Liver (tissue), 9 donors: ENCODE data around the gene TLE7. TPM values are rescaled to one million over a fixed set of nuclear protein-coding genes. Genes with fewer than 3 reads are reported as not detected.

Experiments used
- DNase-seq: peaks from one replicate; pipeline ENCODE4 v3.0.0-alpha.2; 2017; ENCODE audit warnings: low spot score
- H3K27ac ChIP-seq, 2 donors: one replicate each; pipeline ENCODE4 v1.7.0; 2013; ENCODE audit warnings: inconsistent platforms in 2 of 2, low read length in 2 of 2, control low read depth in 1 of 2, low read depth in 1 of 2, mild to moderate bottlenecking in 1 of 2
- H3K27me3 ChIP-seq, 4 donors: one replicate each; pipeline versions ENCODE4 v1.6.1 to v1.7.0; 2013; ENCODE audit warnings: low read length in 3 of 4, inconsistent platforms in 1 of 4, mild to moderate bottlenecking in 1 of 4, moderate library complexity in 1 of 4; ENCODE audit not compliant: control insufficient read depth in 4 of 4, insufficient read depth in 4 of 4
- H3K36me3 ChIP-seq, 4 donors: one replicate each; pipeline versions ENCODE4 v1.6.1 to v1.7.0; 2013; ENCODE audit warnings: low read length in 3 of 4, mild to moderate bottlenecking in 3 of 4, low read depth in 1 of 4, moderate library complexity in 1 of 4; ENCODE audit not compliant: control insufficient read depth in 4 of 4, insufficient read depth in 3 of 4
- H3K4me1 ChIP-seq, 4 donors: one replicate each; pipeline versions ENCODE4 v1.6.1 to v1.7.0; 2013; ENCODE audit warnings: low read length in 3 of 4, mild to moderate bottlenecking in 3 of 4, moderate library complexity in 1 of 4; ENCODE audit not compliant: control insufficient read depth in 4 of 4, insufficient read depth in 4 of 4
- H3K4me3 ChIP-seq, 3 donors: one replicate each; pipeline versions ENCODE4 v1.6.1 to v1.7.0; 2013; ENCODE audit warnings: low read length in 3 of 3, control low read depth in 1 of 3, low read depth in 1 of 3, mild to moderate bottlenecking in 1 of 3
- H3K9ac ChIP-seq, 2 donors: one replicate each; pipeline ENCODE4 v1.7.0; 2013; ENCODE audit warnings: low read length in 2 of 2, mild to moderate bottlenecking in 2 of 2, moderate library complexity in 2 of 2, control low read depth in 1 of 2, low read depth in 1 of 2
- H3K9me3 ChIP-seq, 4 donors: one replicate each; pipeline versions ENCODE4 v1.6.1 to v1.7.0; 2013; ENCODE audit warnings: low read length in 3 of 4; ENCODE audit not compliant: control insufficient read depth in 4 of 4
- ATF3 ChIP-seq: IDR thresholded peaks from 2 replicates; pipeline ENCODE4 v1.6.1; 2016; ENCODE audit warnings: antibody characterized with exemption
- EGR1 ChIP-seq, 2 donors: IDR thresholded peaks; 2 replicates each; pipeline ENCODE4 v1.6.1; 2016 to 2018; ENCODE audit warnings: antibody characterized with exemption in 2 of 2, low read depth in 2 of 2
- FOXA1 ChIP-seq: IDR thresholded peaks from 2 replicates; pipeline ENCODE4 v1.6.1; 2016; ENCODE audit warnings: antibody characterized with exemption
- FOXA2 ChIP-seq: IDR thresholded peaks from 2 replicates; pipeline ENCODE4 v1.6.1; 2016; ENCODE audit warnings: antibody characterized with exemption
- GABPA ChIP-seq, 2 donors: IDR thresholded peaks in 1 of 2; conservative IDR thresholded peaks in 1 of 2; 2 replicates each; pipeline ENCODE4 v1.6.1; 2016; ENCODE audit warnings: antibody characterized with exemption in 2 of 2, mild to moderate bottlenecking in 1 of 2, moderate library complexity in 1 of 2
- HNF4A ChIP-seq, 2 donors: conservative IDR thresholded peaks; 2 replicates each; pipeline ENCODE4 v1.6.1; 2016; ENCODE audit warnings: antibody characterized with exemption in 2 of 2, mild to moderate bottlenecking in 2 of 2
- HNF4G ChIP-seq: IDR thresholded peaks from 2 replicates; pipeline ENCODE4 v1.6.1; 2016; ENCODE audit warnings: antibody characterized with exemption
- JUND ChIP-seq, 2 donors: IDR thresholded peaks; 2 replicates each; pipeline ENCODE4 v1.6.1; 2016; ENCODE audit warnings: antibody characterized with exemption in 2 of 2
- MAX ChIP-seq: IDR thresholded peaks from 2 replicates; pipeline ENCODE4 v1.6.1; 2016; ENCODE audit warnings: antibody characterized with exemption
- NR2F2 ChIP-seq: IDR thresholded peaks from 2 replicates; pipeline ENCODE4 v1.6.1; 2016; ENCODE audit warnings: antibody characterized with exemption
- RAD21 ChIP-seq, 2 donors: IDR thresholded peaks; 2 replicates each; pipeline ENCODE4 v1.6.1; 2016; ENCODE audit warnings: antibody characterized with exemption in 2 of 2, mild to moderate bottlenecking in 2 of 2
- RXRA ChIP-seq, 2 donors: IDR thresholded peaks; 2 replicates each; pipeline ENCODE4 v1.6.1; 2017 to 2018; ENCODE audit warnings: antibody characterized with exemption in 2 of 2, mild to moderate bottlenecking in 1 of 2
- SP1 ChIP-seq: IDR thresholded peaks from 2 replicates; pipeline ENCODE4 v1.6.1; 2018; ENCODE audit warnings: antibody characterized with exemption, mild to moderate bottlenecking
- TAF1 ChIP-seq: conservative IDR thresholded peaks from 2 replicates; pipeline ENCODE4 v1.6.1; 2016; ENCODE audit warnings: antibody characterized with exemption, mild to moderate bottlenecking
- YY1 ChIP-seq: IDR thresholded peaks from 2 replicates; pipeline ENCODE4 v1.6.1; 2016; ENCODE audit warnings: antibody characterized with exemption, mild to moderate bottlenecking
- WGBS: extraction: QIAGEN DNeasy Blood & Tissue Kit; methylation state at CpG from one replicate; pipeline ENCODE4 v1.1.7; 2013; 5-methylcytosine and 5-hydroxymethylcytosine counted together
- polyA plus RNA-seq, 2 donors: library from polyadenylated mRNA; stranded (reverse) in 1 of 2; unstranded in 1 of 2; fragments of 200-250 nt in 1 of 2; fragments of >200 nt in 1 of 2; fragmentation: Nextera tagmentation in 1 of 2; extraction: Ambion mirVana in 1 of 2; gene quantifications; one replicate each; pipeline versions ENCODE4 v1.2.1 to v1.2.3, GENCODE V29; 2013 to 2015
- total RNA-seq, 2 donors: library from RNA; depleted of rRNA; stranded (reverse); fragments of >200 nt; gene quantifications; one replicate each; pipeline ENCODE4 v1.2.3, GENCODE V29; 2014
- TF ChIP-seq, protein P1 (sequence below): IDR thresholded peaks from 2 replicates; pipeline ENCODE4 v1.6.1; 2016; ENCODE audit warnings: antibody characterized with exemption, mild to moderate bottlenecking
- TF ChIP-seq, protein P2 (sequence below): fragments of 150-350 bp; IDR thresholded peaks from 2 replicates; pipeline ENCODE4 v1.5.1; 2017; ENCODE audit warnings: improper control_type of control experiment, low read depth, low read length; ENCODE audit not compliant: missing input control
- TF ChIP-seq, protein P3 (sequence below): IDR thresholded peaks from 2 replicates; pipeline ENCODE4 v1.6.1; 2016; ENCODE audit warnings: antibody characterized with exemption
- donor health status: healthy.
- donor health status: healthy.
- donor health status: healthy.
- donor health status: healthy.
- donor health status: healthy.

TLE7 gene
- total and polyA plus RNA-seq, 4 donors: not detected

- WGBS: 38% methylated on average over 71 of the region's 71 CpGs
- H3K4me3 ChIP-seq: no peak overlapping the region
These were observed 355 bp downstream of the TLE7 start for GRCh38 chr16:71441348-71442050.

DNA sequence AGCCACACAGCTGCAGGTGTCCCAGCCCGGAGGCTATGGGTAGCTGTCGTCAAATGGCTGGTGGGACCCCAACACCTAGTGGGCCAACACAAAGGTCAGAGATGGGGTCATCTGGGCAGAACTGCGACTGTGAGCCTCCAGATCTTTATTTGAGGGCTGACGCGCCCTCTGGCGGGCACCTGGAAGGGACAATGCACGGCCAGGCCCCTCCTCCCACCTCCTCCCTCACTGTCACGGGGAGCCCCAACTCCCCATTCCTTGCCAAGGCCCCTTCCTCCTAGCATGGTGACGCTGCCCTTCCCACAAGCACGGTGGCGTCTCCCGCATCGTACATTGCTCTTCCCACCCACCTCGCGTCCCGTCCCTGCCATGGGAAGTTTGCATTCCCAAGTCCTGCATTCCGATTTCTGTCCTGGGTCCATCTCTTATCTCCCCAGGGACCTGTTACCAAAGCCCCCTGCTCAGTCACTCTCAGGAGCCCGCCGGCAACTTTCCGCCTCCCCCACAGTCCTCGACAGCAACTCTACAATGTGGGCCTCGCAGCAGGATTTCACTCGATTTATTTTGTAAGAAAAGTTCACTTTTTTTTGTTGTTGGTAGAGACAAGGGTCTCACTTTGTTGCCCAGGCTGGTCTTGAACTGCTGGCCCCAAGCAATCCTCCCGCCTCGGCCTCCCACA lies 1.0 kb downstream of the TLE7 start:
- DNase-seq: no peak
- WGBS: 59% methylated on average over 25 of the region's 25 CpGs
- Histone ChIP-seq H3K9me3 (peaks cover 13 to 32% (median 30%) of the 10 kb centered on the region in 4 donors), H3K4me3 (no peak overlapping the region), H3K36me3 (no peaks in the 10 kb centered on the region), H3K4me1 (no peaks in the 10 kb centered on the region), H3K27ac (no peak overlapping the region), H3K27me3 (no peaks in the 10 kb centered on the region), H3K9ac (no peak overlapping the region)
- TF ChIP-seq RAD21 (IDR thresholded peaks at IDR 0.05): no peak
- no peak for TF ChIP-seq YY1
- no peak for TF ChIP-seq FOXA2
- TF ChIP-seq GABPA (IDR thresholded peaks at IDR 0.05 in 1 of 2, conservative IDR thresholded peaks at IDR 0.05 in 1 of 2): no peak
- TF ChIP-seq, protein P1, sequence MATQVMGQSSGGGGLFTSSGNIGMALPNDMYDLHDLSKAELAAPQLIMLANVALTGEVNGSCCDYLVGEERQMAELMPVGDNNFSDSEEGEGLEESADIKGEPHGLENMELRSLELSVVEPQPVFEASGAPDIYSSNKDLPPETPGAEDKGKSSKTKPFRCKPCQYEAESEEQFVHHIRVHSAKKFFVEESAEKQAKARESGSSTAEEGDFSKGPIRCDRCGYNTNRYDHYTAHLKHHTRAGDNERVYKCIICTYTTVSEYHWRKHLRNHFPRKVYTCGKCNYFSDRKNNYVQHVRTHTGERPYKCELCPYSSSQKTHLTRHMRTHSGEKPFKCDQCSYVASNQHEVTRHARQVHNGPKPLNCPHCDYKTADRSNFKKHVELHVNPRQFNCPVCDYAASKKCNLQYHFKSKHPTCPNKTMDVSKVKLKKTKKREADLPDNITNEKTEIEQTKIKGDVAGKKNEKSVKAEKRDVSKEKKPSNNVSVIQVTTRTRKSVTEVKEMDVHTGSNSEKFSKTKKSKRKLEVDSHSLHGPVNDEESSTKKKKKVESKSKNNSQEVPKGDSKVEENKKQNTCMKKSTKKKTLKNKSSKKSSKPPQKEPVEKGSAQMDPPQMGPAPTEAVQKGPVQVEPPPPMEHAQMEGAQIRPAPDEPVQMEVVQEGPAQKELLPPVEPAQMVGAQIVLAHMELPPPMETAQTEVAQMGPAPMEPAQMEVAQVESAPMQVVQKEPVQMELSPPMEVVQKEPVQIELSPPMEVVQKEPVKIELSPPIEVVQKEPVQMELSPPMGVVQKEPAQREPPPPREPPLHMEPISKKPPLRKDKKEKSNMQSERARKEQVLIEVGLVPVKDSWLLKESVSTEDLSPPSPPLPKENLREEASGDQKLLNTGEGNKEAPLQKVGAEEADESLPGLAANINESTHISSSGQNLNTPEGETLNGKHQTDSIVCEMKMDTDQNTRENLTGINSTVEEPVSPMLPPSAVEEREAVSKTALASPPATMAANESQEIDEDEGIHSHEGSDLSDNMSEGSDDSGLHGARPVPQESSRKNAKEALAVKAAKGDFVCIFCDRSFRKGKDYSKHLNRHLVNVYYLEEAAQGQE: no peak
- TF ChIP-seq, protein P2, sequence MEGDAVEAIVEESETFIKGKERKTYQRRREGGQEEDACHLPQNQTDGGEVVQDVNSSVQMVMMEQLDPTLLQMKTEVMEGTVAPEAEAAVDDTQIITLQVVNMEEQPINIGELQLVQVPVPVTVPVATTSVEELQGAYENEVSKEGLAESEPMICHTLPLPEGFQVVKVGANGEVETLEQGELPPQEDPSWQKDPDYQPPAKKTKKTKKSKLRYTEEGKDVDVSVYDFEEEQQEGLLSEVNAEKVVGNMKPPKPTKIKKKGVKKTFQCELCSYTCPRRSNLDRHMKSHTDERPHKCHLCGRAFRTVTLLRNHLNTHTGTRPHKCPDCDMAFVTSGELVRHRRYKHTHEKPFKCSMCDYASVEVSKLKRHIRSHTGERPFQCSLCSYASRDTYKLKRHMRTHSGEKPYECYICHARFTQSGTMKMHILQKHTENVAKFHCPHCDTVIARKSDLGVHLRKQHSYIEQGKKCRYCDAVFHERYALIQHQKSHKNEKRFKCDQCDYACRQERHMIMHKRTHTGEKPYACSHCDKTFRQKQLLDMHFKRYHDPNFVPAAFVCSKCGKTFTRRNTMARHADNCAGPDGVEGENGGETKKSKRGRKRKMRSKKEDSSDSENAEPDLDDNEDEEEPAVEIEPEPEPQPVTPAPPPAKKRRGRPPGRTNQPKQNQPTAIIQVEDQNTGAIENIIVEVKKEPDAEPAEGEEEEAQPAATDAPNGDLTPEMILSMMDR: no peak
- TF ChIP-seq HNF4G: no peak
- no peak for TF ChIP-seq RXRA (IDR thresholded peaks at IDR 0.05)
- no peak for TF ChIP-seq TAF1
- no peak for TF ChIP-seq HNF4A (conservative IDR thresholded peaks at IDR 0.05)
- TF ChIP-seq NR2F2: no peak
- TF ChIP-seq FOXA1: no peak
- TF ChIP-seq MAX: no peak
- TF ChIP-seq ATF3: no peak
- TF ChIP-seq SP1: no peak
- TF ChIP-seq JUND (IDR thresholded peaks at IDR 0.05): no peak
- TF ChIP-seq EGR1 (IDR thresholded peaks at IDR 0.05; ENCODE audit: low read depth in 2 of 2): no peak
- TF ChIP-seq, protein P3, sequence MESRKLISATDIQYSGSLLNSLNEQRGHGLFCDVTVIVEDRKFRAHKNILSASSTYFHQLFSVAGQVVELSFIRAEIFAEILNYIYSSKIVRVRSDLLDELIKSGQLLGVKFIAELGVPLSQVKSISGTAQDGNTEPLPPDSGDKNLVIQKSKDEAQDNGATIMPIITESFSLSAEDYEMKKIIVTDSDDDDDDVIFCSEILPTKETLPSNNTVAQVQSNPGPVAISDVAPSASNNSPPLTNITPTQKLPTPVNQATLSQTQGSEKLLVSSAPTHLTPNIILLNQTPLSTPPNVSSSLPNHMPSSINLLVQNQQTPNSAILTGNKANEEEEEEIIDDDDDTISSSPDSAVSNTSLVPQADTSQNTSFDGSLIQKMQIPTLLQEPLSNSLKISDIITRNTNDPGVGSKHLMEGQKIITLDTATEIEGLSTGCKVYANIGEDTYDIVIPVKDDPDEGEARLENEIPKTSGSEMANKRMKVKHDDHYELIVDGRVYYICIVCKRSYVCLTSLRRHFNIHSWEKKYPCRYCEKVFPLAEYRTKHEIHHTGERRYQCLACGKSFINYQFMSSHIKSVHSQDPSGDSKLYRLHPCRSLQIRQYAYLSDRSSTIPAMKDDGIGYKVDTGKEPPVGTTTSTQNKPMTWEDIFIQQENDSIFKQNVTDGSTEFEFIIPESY: no peak

More at GRCh38 chr16:71441348-71442050, 355 bp downstream of the TLE7 start:
- H3K4me1 ChIP-seq: no peaks in the 10 kb centered on the region
- H3K36me3 ChIP-seq: no peaks in the 10 kb centered on the region
- DNase-seq: peak; percentile 62
- H3K9ac ChIP-seq: no peak overlapping the region
- H3K27ac ChIP-seq: no peak overlapping the region
- TF ChIP-seq, protein P2: peak; percentile 4
- TF ChIP-seq RXRA (IDR thresholded peaks at IDR 0.05): no peak
- H3K27me3 ChIP-seq: no peaks in the 10 kb centered on the region
- H3K9me3 ChIP-seq: peaks cover 20 to 37% (median 34%) of the 10 kb centered on the region in 4 donors
